ENCODE measurements around the gene HTATSF1.

Gene HTATSF1, protein sequence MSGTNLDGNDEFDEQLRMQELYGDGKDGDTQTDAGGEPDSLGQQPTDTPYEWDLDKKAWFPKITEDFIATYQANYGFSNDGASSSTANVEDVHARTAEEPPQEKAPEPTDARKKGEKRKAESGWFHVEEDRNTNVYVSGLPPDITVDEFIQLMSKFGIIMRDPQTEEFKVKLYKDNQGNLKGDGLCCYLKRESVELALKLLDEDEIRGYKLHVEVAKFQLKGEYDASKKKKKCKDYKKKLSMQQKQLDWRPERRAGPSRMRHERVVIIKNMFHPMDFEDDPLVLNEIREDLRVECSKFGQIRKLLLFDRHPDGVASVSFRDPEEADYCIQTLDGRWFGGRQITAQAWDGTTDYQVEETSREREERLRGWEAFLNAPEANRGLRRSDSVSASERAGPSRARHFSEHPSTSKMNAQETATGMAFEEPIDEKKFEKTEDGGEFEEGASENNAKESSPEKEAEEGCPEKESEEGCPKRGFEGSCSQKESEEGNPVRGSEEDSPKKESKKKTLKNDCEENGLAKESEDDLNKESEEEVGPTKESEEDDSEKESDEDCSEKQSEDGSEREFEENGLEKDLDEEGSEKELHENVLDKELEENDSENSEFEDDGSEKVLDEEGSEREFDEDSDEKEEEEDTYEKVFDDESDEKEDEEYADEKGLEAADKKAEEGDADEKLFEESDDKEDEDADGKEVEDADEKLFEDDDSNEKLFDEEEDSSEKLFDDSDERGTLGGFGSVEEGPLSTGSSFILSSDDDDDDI

DNA sequence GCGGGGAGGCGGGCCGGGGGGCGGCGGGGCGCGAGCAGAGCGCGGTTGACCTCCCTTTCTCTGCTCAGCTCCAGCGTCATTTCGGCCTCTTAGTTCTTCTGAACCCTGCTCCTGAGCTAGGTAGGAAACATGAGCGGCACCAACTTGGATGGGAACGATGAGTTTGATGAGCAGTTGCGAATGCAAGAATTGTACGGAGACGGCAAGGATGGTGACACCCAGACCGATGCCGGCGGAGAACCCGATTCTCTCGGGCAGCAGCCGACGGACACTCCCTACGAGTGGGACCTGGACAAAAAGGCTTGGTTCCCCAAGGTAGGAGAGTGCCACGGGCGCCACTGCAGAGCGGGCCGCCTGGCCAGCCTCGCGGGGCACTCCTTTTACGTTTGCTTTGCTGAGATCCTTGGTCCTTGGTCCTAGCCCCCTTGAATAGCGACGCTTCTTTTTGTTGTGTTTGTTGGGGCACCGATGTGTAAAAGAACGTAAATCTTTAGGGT, at the start of gene HTATSF1:
HTATSF1 (plus strand) TSS at position 37 of the 497 bp plus-strand sequence; CDS start at position 130, 93 bp downstream.
- DNase-seq = no peak

DNA sequence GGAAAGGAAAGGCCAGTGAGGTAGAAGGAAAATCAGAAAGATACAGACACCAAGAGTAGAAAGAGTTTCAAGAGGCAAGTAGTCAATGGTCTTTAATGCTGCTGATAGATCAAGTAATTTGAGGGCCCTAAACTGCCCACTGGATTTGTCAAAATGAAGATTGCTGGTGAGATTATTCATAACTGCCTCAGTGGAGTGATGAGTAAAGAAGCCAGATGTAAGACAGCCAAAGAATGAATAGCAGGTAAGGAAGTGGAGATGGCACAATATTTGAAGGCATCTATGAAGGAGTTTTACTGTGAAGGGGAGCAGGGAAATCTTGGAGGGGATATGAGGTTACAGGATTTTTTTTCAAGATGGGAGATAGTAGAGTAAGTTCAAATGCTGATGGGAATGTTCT, 49.4 kb upstream of the HTATSF1 start:
- DNase-seq = no peak

DNA sequence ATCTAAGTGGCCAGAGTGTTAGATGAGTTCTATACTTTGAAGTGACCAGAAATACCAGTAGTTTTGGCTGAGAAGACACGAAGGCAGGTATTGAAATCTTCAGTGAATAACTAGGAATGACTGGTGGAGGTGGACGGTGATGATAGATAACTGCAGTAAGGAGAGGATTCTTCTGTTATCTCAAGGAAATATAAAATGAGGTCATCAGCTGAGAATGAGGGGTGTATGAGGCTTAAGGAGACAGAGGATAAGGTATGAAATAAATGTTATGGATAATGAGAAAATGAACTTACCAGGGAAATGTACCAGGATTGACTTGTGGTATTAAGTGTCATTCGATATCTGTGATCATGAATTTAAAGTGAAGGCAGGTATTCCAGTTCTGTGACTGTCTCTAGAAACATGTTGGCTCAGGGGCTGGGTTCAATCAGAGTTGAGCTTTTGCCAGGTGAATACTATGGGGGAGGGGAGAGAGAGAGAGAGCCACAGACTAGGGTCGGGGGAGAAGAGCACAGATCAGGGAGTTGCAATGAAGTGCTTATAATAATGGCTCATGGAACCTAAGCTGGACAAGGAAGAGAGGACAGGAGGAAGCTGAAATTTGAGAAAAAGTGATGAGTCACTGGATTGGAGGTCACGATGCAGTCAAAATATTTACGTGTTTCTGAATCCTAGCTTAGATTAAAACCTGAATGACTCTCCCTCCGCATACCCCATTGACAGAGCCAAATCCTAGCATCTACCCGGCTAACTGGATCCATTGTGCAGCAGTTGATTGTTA, 47.2 kb upstream of the HTATSF1 start:
- DNase-seq = no peak

DNA sequence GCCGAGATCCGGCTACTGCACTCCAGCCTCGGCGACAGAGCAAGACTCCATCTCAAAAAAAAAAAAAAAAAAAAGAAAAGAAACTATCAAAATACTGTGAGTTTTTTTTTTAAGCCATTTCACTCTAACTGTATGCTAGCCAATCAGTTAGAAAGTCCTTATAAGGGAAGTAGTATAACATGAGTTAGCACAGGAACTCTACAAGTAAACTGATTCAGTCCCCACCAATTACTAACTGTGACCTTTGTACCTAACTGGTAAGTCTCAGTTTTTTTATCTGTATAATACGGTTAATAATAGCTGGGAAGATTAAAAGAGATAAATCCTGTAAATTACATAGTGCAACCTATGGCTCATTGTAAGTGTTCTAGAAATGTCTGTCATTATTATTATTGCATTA, 44.8 kb upstream of the HTATSF1 start:
- DNase-seq = no peak

DNA sequence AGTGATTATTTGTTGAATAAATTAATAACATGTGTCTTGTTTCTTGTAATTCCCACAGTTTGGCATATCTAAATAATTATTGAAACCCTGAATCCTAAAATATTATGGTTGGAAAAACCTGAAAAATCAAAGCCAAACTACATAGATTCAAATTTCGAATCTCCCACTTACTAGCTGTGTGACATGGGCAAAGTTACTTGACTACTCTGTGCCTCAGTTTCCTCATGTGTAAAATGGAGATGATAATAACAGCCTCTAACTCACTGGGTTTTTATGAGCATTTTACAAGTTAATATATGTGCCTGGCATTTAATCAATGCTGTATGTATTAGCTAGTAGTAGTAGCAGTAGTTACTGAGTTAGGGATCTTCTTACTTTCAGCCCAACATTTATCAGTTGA, 44.3 kb upstream of the HTATSF1 start:
- DNase-seq = no peak

DNA sequence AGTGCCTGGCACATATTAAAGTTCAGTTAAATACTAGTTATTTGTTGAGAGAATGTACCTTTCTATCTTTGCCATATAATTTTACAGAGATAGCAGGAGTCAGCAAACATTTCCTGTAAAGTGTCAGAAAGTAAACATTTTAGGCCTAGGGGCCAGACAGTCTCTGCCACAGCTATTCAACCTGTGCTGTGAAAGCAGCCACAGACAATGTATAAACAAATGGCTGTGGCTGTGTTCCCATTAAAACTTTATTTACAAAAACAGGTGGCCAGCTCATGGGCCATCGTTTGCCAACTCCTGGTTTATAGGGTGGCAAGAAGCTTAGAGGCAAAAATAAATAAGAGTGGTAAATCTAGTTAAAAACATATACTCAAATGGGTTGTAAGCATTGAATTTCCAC, 43.6 kb upstream of the HTATSF1 start:
- no peak for DNase-seq

DNA sequence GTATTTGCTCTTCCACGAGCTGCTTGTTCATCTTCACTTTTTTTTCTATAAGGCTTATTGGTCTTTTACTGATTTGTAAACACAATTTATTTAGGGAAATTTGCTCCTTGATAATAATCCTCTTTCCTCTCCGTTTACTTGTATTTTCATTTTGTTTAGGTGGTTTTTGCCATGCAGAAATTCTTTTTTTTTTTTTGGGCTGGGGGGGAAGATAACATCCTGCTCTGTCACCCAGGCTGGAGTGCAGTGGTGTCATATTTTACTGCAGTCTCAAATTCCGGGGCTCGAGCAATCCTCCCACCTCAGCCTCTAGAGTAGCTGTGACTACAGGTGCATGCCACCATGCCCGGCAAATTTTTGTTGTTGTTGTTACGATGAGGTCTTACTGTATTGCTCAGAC, 41.3 kb upstream of the HTATSF1 start:
- DNase-seq = no peak

DNA sequence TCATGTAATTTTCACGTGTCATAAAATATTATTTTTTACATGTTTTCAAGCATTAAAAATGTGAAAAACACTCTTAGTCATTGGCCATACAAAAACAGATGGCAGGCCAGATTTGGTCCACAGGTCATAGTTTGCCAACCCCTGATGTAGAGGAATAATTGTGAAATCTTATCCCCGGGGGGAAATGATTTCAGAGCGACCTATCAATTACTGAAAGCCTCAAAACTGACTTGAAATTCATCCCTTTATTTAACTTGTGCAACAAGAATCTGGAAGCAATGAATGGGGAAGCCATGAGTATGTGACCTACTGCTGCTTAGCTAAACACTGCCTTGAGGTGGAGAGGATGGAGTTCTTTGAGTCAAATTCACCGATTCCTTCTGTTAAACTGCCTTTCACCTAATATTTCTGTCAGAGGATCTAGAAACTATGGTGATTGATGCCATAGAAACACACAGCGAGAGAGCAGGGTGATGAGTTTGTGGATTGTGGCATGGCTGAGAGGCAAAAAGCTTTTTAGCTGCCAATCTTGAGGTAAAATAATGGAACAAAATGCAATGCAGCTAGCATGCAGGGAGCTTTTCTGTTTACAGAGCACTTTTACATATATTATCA, 40.0 kb upstream of the HTATSF1 start:
- DNase-seq = no peak

DNA sequence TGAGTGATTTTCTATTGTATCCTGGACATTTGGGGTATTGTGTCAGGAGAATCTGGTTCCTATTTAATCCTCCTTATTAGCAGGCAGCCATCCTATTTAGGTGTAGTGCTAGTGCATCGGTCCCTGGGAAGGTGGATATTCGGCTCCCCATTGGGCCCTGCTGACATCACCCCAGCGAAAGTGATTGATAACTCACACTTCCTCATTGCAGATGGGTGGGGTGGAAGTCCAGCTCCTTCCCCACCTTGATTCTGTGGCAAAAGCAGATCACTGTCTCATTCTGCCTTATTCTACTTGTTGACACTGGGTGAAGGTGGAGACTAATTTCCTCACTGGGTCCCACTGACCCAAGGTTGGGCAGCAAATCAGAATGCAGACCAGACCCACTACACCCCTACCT, 32.8 kb upstream of the HTATSF1 start:
- no peak for DNase-seq

DNA sequence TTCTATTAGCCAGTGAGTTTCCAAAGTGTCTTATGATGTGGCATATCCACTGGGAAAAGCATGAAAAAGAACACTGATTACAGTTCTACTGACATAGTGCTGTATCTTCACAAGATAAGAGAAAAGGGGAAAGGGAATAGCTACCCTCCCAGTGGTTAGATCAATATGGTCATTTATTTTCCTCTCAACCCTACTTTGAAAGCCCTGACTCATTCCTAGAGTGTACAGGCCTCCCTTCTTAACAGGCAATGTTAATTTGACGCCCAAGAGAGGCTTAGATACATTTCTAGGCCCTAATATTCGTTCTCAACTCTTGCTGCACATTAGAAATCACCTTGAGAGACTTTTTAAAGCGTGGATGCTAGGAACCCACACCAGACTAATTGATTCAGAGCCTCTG, 30.1 kb upstream of the HTATSF1 start:
- no peak for DNase-seq

DNA sequence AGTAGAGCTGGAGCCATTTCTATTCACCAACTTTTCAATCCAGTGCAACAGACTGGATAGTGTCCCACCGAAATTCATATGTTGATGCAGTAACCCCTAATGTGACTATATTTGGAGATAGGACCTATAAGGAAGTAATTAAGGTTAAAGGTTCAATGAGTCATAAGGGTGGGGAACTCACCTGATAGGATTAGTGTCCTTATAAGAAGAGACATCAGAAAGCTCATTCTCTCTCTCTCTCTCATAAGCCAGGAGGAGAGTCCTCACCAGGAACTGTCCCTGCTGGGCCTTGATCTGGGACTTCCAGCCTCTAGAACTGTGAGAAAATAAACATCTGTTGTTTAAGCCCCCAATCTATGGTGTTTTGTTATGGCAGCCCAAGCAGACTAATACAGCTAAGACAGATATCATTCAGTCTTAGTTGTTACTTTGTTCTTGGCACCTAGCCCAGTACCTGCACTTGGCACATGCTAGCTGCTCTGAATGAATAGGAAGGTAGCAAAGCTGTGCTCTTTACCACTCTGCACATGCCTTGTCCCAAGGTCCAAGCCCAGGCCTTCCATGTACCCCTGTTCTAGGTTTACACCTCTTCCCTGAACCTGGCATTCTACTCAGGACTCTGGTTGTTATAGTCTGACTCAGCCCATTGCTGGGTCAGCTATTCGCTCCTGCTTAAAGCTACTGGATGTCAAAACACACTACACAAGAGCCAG, 28.8 kb upstream of the HTATSF1 start:
- DNase-seq = peak; percentile 52

DNA sequence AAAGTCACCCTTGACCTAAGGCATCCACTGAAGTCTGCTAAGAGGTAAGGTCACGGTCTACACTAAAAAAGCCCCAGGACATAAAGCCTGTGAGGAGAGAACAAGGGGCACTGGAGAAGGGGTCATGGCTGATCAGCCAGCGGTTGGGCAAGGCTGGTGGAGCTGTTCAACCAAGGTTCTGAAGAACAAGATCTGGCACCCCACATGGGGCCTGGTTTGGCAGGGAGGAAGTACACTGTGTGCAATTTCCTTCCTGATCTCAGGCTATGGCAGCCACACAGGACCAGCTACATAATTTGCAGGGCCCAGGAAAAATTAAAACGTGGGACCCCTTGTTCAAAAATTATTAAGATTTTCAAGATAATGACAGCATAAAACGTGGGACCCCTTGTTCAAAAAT, 23.7 kb upstream of the HTATSF1 start:
- no peak for DNase-seq

DNA sequence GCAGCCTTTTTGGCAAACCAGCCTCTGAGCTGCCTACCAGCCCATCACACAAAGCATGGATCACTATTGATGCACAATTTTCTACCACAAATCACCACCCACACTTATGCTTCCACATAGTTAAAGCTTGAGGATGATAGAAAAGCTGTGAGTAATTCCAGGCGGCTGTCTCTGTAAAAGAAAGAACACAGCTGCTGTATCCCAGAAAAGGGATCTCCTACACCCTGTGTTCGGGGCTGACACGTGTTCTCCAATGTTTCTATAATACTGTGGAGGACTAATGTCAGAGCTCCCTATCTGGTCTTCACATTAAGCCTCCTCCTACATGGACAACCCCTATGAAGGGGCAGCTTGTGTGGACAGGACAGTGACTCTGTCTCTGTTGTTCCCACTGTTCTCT, 22.2 kb upstream of the HTATSF1 start:
- no peak for DNase-seq

DNA sequence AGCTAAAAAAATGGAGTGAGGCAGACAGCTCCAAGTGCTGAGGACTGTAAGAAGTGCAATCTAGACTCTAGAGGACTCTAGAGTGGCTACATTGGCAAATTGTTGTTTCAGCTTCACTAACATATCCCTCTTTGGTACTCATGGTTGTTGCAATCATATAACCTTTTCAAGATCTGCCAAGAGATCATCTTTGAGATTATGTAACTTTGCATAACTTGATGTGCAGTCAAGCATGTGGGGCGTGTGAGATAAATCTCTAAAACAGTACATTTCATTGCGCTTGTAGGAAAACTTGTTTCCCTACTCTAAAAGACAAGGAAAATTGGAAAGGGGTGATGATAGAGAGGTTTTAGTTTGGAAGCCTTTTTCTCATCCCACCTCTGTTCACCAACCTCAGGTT, 20.9 kb upstream of the HTATSF1 start:
- DNase-seq = no peak

DNA sequence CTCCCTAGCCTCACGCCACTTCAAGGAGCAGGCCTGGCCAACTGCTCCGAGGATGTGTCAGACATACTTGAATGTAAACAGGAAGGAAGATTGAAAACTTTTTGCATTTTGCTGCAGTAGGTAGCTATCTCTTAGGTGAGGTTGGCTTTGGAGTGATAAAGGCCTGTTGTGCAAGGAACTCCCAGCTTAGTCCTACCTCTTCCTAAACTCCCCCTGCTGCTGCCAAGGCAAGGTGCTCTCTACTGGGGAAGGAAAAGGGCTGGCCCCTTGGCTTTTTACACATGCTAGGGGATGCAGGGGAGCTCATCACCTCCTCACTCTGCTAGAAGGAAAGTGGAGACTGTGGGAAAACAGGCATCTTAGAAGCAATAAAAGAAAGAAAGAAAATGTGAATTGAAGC, 20.4 kb upstream of the HTATSF1 start:
- DNase-seq = no peak

DNA sequence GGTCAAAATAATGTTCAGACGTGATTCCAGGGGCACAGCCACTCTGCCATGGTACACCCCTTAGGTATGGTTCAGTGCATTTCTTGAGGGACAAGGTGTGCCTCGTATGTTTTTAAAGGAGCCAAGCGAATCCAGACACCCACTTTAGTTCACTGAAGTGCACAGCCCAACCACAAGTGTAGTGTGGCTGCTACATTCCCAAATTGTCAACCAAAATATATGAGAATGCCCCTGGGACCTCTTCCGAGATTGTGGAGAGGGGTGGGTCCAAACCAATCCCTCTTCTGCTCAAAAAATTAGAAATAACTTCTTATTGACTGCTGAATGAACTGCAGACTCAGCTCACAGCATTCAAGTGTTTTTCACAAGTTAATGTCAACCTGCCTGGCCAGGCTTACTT, 17.0 kb upstream of the HTATSF1 start:
- no peak for DNase-seq

DNA sequence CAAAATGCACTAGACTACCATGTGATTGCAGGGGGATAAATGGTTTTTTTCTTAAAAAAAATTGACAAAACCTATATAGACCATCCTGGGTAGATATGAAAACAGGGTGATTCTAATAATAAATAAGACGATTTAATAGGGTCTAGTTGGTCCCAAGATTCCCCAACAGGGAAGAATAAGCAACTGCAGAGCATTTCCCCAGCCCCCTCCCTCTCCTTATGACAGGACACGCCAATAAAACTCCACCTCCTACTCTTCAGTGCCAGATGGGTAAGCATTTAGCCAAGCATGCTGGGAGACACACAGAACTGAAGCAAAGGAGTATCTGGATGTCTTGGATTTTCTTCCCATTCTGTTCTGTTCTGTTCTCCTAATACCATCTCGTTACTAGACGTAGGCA, 9.7 kb upstream of the HTATSF1 start, which contains the start of gene BRS3:
BRS3 (plus strand) TSS at position 301 of the 400 bp plus-strand sequence. CDS start 168 bp downstream, outside the sequence.
- no peak for DNase-seq

DNA sequence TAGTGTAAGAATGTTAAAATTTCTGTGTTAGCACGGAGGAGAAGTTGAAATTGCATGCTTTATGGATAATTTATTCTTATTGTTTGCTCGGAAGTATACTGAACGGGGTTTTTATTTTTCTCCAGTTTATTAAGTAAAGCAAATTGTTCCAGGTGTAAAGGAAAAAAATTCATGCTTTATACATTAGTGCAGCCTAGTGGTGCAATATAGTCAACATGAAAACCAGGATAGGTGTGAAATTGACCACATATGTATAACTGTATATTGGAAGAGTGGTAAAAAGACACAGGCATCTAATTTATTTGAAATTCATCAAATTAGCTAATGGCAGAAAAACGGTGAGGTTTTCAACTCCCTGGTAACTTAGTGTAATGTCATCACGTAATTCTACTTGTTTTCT, 8.7 kb upstream of the HTATSF1 start:
- no peak for DNase-seq

DNA sequence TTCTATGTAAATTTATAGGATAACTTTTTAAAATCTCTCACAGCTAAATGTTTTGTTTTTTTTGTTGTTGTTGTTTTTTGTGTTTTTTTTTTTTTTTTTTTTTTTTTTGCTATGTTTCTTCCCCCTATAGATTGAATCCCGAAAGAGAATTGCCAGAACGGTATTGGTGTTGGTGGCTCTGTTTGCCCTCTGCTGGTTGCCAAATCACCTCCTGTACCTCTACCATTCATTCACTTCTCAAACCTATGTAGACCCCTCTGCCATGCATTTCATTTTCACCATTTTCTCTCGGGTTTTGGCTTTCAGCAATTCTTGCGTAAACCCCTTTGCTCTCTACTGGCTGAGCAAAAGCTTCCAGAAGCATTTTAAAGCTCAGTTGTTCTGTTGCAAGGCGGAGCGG, 5.6 kb upstream of the HTATSF1 start:
- peak; percentile 5 for DNase-seq

DNA sequence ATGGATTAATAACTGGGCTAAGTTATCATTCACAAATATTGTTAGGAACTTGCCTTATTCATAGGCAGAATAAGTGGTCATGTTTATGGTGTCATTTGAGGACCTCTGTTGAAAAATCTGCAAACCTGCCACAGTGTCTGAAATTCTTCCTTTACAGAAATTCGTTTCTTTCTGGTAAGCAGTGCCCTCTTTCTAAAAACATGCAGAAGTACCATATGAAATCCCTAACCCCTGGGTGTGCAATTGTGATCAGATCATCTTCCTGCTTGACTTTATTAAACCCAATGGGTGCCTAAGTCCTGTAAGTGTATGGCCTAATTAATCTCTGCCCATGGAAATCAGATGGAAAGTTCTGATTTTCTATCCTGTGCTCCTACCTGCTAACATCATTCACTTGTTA, 4.4 kb upstream of the HTATSF1 start:
- no peak for DNase-seq

DNA sequence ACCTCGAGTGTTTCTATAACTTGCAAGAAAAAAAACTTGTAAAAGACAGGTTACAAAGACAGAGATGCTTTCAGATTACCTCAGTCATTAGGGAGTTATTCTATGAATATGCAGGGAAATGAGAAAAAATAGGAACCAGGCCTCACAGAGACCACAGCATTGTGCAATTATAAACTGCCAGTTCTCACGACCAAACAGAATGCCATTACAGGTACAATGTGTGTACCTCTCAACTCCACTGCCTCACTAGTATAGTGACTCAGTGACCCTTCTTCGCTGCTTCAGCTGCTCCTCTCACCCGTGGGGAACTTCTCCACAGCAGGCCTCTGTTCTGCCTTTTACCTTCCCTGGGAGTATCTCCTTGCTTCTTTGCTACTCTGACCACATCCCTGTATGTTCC, 2.3 kb upstream of the HTATSF1 start:
- no peak for DNase-seq

DNA sequence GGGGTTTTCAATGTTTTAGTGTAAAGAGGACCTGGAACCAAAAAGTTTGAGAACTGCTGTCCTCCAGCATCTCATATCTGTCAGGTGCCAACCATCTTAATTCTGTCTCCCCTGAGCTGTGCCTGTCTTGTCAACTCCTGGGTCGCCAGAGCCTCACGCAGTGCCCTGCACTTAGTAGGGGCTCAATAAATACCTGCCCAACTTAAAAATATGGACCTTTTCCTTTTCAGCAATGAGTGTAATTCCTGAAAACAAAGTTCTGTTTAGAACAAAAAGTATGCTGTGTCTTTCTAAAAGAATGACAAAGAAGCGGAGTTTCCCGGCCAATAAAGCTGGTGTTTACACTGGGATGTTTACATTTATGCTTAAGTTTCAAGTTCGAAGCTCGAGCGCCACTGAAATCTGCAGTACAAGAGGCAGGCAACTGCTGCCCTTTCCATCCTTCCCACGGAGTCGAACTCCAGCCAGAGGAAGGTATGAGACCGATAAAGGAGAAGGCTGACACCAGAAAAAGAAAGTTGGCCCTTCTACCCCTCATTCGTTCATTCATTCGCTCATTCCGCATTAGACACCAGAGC, 1.1 kb upstream of the HTATSF1 start:
- DNase-seq = no peak
